GM12892 (cell line): ENCODE data around the gene C2orf80.

Experiments
- DNase-seq: peaks from one replicate; pipeline ENCODE4 v3.0.0; 2011; ENCODE audit not compliant: insufficient read length
- FAIRE-seq: peaks from 2 replicates; lab custom pipeline; 2011; peaks lifted over from hg19 to GRCh38; lab: Jason Lieb, UNC
- POLR2A ChIP-seq: IDR thresholded peaks from 2 replicates; pipeline ENCODE4 v1.6.1; 2011; ENCODE audit warnings: low read depth, low read length, control low read depth
- POLR2AphosphoS5 ChIP-seq: IDR thresholded peaks from 2 replicates; pipeline ENCODE4 v1.6.1; 2011; ENCODE audit warnings: low read depth, low read length, control low read depth
- TAF1 ChIP-seq: IDR thresholded peaks from 2 replicates; pipeline ENCODE4 v1.6.1; 2011; ENCODE audit warnings: low read depth, mild to moderate bottlenecking, control low read depth, low read length, borderline replicate concordance

C2orf80 gene

GRCh38 chr2:208195531-208195930 lies 5.7 kb upstream of the C2orf80 start:
- FAIRE-seq = no peak
- no peak for DNase-seq
- TF ChIP-seq POLR2A (no peak), POLR2AphosphoS5 (no peak), TAF1 (no peak)

DNA sequence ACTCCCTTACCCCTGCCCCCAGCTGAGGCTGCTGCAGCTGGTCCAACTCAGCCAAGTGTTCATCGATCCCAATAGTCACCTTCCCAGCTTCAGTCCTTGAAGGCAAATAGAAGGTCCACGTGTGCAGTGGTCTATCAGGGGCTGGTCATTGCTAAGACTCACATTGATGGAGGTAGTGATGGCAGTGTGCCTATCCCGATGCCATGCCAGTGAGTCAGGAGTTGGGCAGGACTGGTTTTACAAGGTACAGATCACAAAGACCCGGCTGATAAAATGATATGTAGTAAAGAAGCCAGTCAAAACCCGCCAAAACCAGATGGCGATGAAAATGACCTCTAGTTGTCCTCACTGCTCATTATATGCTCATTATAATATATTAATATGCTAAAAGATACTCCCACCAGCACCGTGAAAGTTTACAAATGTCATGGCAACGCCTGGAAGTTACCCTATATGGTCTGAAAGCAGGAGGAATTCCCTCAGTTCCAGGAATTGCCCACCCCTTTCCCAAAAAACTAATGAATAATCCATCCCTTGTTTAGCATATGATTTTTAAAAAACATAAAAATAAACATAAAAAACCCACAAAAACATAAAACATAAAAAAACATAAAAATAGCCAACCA lies 2.9 kb upstream of the C2orf80 start:
- FAIRE-seq (no peak), DNase-seq (no peak)
- TF ChIP-seq POLR2A = no peak
- no peak for TF ChIP-seq POLR2AphosphoS5
- TF ChIP-seq TAF1 = no peak

DNA sequence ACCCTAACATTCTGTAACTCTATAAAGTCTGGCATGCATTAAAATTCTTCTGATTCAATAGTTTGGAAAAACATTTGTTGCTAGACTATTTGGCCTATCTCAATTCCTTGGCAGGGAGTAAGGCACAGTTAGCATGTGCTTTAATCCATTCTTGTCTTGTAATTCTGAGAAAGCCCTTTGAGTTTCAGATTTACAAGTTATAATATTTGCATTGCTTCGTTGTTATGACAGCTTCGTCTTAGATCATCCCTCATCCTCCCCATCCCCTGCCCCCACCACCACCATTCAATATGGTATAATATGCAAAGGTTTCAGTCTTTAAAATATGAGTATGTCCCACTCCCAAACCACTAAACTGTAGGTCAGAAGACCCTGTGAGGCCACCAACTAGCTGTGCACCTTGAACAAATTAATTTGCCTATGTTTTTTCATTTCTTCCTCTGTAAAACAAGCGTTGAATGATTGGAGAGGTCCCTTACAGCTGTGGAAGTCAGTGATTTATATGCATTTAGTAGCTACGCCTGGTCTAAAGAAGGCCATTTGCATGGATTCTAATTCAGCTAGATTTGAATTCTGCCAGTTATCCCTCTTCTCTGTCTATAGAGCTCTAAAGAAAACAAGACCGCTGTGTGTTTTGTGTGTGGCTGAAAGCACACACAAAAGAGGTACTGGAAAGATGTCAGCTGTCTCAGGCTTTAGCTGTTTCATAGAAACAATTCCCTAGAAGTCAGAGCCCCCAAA lies 591 bp downstream of the C2orf80 start:
- DNase-seq = no peak
- no peak for FAIRE-seq
- TF ChIP-seq POLR2A (no peak), TAF1 (no peak), POLR2AphosphoS5 (no peak)

DNA sequence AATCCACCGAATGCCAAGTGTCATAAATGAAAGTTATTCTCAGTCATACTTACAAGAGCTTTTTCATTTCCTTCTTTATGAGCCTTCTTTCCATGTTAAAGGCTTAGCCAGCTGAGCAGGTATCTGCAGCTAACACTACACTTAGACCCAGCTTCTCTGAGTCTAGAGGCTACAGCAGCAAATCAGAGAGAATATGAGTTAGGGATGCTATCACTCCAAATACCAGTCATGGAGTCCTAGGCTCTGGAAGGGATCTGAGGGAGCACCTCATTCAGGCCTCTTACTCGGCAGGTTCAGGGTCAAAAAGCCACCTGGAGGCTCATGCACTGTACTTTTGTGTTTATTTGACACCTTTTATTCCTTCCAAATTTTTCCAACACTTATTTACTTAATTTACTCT lies 2.9 kb downstream of the C2orf80 start:
- DNase-seq = no peak
- no peak for TF ChIP-seq POLR2AphosphoS5
- no peak for TF ChIP-seq TAF1
- TF ChIP-seq POLR2A = no peak
- FAIRE-seq = no peak

GRCh38 chr2:208186465-208186864 lies 3.4 kb downstream of the C2orf80 start:
- TF ChIP-seq TAF1 (no peak), POLR2AphosphoS5 (no peak), POLR2A (no peak)
- FAIRE-seq (no peak), DNase-seq (no peak)

DNA sequence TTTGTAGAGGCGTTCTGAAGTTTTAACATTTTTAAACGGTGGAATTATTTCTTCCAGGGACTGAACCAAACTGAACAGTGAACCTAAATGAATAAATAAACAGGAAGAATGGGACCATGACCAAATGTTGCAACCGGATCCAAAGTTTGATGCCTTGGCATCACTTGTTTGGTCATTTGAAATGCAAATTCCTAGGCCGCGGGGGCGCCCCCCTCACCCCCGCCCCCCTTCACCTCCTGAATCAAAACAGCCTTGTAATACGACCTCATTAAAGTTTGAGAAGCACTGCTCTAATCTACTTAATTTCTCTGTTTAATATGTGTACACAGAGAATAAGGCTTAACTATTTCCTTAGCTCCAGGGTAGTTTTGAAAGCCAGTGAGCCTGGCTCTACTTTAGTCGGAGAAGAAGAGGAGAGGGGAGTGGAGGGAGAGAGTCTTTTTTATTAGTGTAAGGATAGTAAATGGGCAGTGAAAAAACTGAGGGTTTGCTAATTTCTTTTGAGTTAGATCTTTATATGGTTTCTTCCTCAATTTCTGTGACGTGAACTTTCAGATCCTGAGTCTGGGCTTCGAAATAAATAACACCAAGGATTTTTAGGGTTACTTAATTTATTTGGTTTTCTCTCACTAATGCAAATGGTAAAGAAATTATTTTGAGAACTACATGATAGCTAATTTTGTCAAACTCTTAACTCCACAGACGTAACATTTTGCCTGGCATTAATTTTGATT lies 5.7 kb downstream of the C2orf80 start:
- FAIRE-seq = no peak
- no peak for DNase-seq
- TF ChIP-seq POLR2A = no peak
- TF ChIP-seq POLR2AphosphoS5 = no peak
- no peak for TF ChIP-seq TAF1

DNA sequence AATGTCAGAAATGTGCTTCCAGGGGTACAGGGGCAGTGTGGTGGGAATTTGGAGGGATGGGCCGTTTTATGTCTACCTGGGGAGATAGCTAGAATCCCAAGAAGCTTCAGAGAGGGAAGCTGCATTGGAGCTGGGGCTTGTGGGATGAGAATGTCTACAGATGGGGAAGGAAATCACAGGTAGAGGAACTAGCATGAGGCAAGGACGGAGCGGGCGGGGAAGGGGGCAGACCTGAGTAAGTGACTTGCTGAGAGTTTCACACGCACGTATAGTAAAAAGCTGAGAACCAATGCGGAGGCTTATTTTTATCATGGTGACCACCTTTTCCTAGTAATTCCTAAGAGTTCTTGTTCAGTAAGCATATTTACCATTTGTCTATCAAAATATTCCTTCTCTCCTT lies 6.3 kb downstream of the C2orf80 start:
- DNase-seq (no peak), FAIRE-seq (no peak)
- TF ChIP-seq TAF1 = no peak
- no peak for TF ChIP-seq POLR2AphosphoS5
- TF ChIP-seq POLR2A = no peak

DNA sequence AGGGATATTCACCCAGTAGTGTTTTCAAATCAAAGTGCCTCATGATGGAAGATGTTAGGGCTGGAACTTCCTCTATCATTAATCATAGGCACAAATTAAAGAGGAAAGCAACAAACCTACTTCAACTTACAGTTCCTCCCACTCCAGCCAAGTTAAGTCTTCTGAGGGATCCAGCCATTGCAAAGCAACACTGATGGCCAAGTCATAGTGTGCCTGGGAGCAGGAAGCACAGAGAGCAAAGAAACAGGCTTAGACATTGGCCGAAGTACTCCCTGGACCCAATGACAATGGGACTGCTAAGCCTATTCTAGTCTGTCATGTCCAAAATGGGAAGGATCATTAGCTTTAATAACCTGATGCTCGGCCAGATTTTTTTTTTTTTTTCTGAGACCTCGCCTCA lies 7.0 kb downstream of the C2orf80 start:
- no peak for DNase-seq
- TF ChIP-seq TAF1 (no peak), POLR2AphosphoS5 (no peak), POLR2A (no peak)
- FAIRE-seq = no peak

DNA sequence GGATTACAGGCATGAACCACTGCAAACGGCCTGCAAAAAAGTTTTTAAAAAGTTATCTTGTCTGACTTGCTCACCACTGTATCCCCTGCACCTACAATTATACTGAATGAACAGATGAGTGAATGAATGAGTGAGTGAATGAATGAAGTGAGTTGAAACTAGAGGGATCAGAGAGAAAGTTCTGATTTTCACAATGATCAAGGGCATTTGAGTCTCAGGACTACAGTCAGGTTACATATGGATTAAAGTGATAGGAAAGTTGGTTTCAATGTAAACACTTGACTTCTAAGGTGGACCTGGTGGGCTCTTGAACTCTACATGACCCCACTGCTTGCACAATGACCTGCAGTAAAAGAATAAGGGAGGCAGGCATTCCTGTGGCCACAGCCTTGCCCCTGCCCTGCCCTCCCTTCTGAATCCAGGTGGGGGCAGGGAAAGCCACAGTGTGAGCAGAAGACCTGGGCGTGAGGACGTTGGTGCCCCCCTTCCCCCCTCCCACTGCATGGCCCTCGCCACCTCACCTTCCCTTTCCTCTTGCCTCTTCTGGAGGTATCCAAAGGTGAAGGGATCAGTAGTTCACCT lies 10.7 kb downstream of the C2orf80 start:
- DNase-seq (no peak), FAIRE-seq (no peak)
- TF ChIP-seq POLR2AphosphoS5 = no peak
- no peak for TF ChIP-seq TAF1
- TF ChIP-seq POLR2A = no peak

- DNase-seq (no peak), FAIRE-seq (no peak)
- TF ChIP-seq TAF1 (no peak), POLR2AphosphoS5 (no peak), POLR2A (no peak)
These were observed 14.0 kb downstream of the C2orf80 start for GRCh38 chr2:208175840-208176153.

DNA sequence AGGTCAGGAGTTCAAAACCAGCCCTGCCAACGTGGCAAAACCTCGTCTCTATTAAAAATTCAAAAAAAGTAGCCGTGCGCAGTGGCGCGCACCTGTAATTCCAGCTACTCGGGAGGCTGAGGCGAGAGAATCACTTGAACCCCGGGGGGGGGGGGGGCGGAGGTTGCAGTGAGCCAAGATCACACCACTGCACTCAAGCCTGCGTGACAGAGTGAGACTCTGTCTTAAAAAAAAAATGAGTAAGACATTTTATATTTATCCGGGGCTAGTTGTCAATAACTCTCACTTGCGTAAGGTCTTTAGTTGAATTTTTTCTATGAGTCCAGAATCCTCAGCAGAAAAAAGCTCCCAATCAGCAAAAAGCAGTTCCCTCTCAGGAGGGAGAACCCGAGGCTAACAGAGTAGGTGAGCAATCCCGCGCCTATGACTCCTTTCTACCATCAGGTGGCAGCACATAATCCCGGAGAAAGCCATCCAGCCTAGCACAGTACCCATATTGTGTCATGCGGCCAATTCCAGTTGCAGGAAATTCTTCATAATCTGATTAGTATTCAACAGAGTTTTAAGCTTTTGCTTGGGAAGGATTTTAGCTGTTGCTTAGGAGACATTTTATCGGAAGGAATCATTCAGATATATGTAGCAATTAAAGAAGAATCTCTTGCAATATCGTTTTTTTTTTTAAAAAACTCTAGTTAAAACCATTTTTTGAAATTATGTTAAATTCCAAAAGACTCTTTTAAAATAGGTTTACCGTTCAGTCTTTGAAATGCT lies 14.6 kb downstream of the C2orf80 start:
- peak; percentile 82 for FAIRE-seq
- peak; percentile 47 for DNase-seq
- no peak for TF ChIP-seq POLR2A
- TF ChIP-seq TAF1 = no peak
- no peak for TF ChIP-seq POLR2AphosphoS5
